HepG2 (cell line): Measurements from ENCODE around the gene NDOR1. TPM values are rescaled to one million over a fixed set of nuclear protein-coding genes. Genes with fewer than 3 reads are reported as not detected.
A peak's percentile ranks its signal among the peaks of the same experiment; 100 is the strongest.

ENCODE experiments used
- CBFB ChIP-seq: sonication (generic); formaldehyde crosslinking; IDR thresholded peaks from 2 replicates; pipeline ENCODE4 v1.4.0; 2020; ENCODE audit warnings: missing genetic modification reagents
- CREB3 ChIP-seq: sonication (generic); formaldehyde crosslinking; IDR thresholded peaks from 2 replicates; pipeline ENCODE4 v1.5.0; 2020; ENCODE audit warnings: missing genetic modification reagents
- HNRNPH1 ChIP-seq: fragments of 200-400 bp; formaldehyde crosslinking; optimal IDR thresholded peaks from 2 replicates; pipeline ENCODE3; 2017; ENCODE audit warnings: mild to moderate bottlenecking, low read depth, low read length
- KMT2B ChIP-seq: IDR thresholded peaks from 2 replicates; pipeline ENCODE4 v1.6.1; 2016; ENCODE audit warnings: missing genetic modification reagents, missing compliant biosample characterization
- MAFG ChIP-seq: sonication (generic); formaldehyde crosslinking; IDR thresholded peaks from 2 replicates; pipeline ENCODE4 v1.5.1; 2020; ENCODE audit warnings: mild to moderate bottlenecking, missing genetic modification reagents
- NFIC ChIP-seq: IDR thresholded peaks from 2 replicates; pipeline ENCODE4 v1.6.1; 2012; ENCODE audit warnings: mild to moderate bottlenecking, low read length, inconsistent platforms
- NRL ChIP-seq: sonication (generic); formaldehyde crosslinking; IDR thresholded peaks from 2 replicates; pipeline ENCODE4 v1.5.0; 2020; ENCODE audit warnings: missing genetic modification reagents, mild to moderate bottlenecking, moderate library complexity, borderline replicate concordance
- POGZ ChIP-seq: sonication (generic); formaldehyde crosslinking; IDR thresholded peaks from 2 replicates; pipeline ENCODE4 v1.4.0; 2020; ENCODE audit warnings: mild to moderate bottlenecking, missing genetic modification reagents
- PPARG ChIP-seq: conservative IDR thresholded peaks from 2 replicates; pipeline ENCODE4 v1.6.1; 2016; ENCODE audit warnings: missing biosample characterization, missing genetic modification reagents
- SALL1 ChIP-seq: sonication (generic); formaldehyde crosslinking; IDR thresholded peaks from 2 replicates; pipeline ENCODE4 v1.8.0; 2022; ENCODE audit warnings: mild to moderate bottlenecking, missing genetic modification reagents
- ZC3H13 ChIP-seq: sonication (generic); formaldehyde crosslinking; IDR thresholded peaks from 2 replicates; pipeline ENCODE4 v1.8.1; 2023; ENCODE audit warnings: mild to moderate bottlenecking, missing genetic modification reagents, moderate library complexity
- ZFP1 ChIP-seq: IDR thresholded peaks from 2 replicates; pipeline ENCODE4 v1.6.1; 2016
- ZNF24 ChIP-seq: fragments of 450-650 bp; IDR thresholded peaks from 2 replicates; pipeline ENCODE4 v1.6.1; 2017; ENCODE audit warnings: antibody characterized with exemption, mild to moderate bottlenecking
- ZNF460 ChIP-seq: sonication (generic); formaldehyde crosslinking; IDR thresholded peaks from 2 replicates; pipeline ENCODE4 v1.5.1; 2020; ENCODE audit warnings: missing genetic modification reagents, mild to moderate bottlenecking, borderline replicate concordance
- ZNF549 ChIP-seq: sonication (generic); formaldehyde crosslinking; IDR thresholded peaks from 2 replicates; pipeline ENCODE4 v1.5.0; 2020; ENCODE audit warnings: missing genetic modification reagents
- ZNF576 ChIP-seq: sonication (generic); formaldehyde crosslinking; IDR thresholded peaks from 2 replicates; pipeline ENCODE4 v1.4.0; 2020; ENCODE audit warnings: mild to moderate bottlenecking, missing genetic modification reagents
- ZNF772 ChIP-seq: sonication (generic); formaldehyde crosslinking; IDR thresholded peaks from 2 replicates; pipeline ENCODE4 v1.5.0; 2020; ENCODE audit warnings: mild to moderate bottlenecking, missing genetic modification reagents
- polyA plus RNA-seq, 8 experiments: library from polyadenylated mRNA; depleted of rRNA in 3 of 8; stranded (reverse) in 7 of 8; unstranded in 1 of 8; fragments of >200 nt; fragmentation: Illumina TruSeq in 4 of 8; extraction: Trizol in 4 of 8; gene quantifications; 2 replicates each; pipeline versions ENCODE4 v1.2.1 to v1.2.3, GENCODE V29; 2011 to 2016; ENCODE audit warnings: low read depth in 4 of 8, missing spikeins in 1 of 8, mixed read lengths in 1 of 8; ENCODE audit not compliant: insufficient read depth in 1 of 8
- total RNA-seq, 5 experiments: library from RNA; depleted of rRNA; stranded (reverse); fragments of >200 nt; fragmentation: Illumina TruSeq; extraction: Trizol; gene quantifications; 2 replicates each; pipeline ENCODE4 v1.2.3, GENCODE V29; 2016; ENCODE audit warnings: low read depth in 1 of 5
- TF ChIP-seq, protein P1 (sequence below): sonication (generic); formaldehyde crosslinking; IDR thresholded peaks from 2 replicates; pipeline ENCODE4 v1.5.1; 2020; ENCODE audit warnings: mild to moderate bottlenecking, missing genetic modification reagents, borderline replicate concordance
- TF ChIP-seq, protein P2 (sequence below): IDR thresholded peaks from 2 replicates; pipeline ENCODE4 v1.6.1; 2016; ENCODE audit warnings: low read depth, missing genetic modification reagents, missing compliant biosample characterization
- TF ChIP-seq, protein P3 (sequence below): sonication (generic); formaldehyde crosslinking; IDR thresholded peaks from 2 replicates; pipeline ENCODE4 v1.8.0; 2022; ENCODE audit warnings: mild to moderate bottlenecking, missing genetic modification reagents; ENCODE audit not compliant: insufficient replicate concordance

Gene NDOR1
- total and polyA plus RNA-seq, 2 of the 13 experiments (the other 11 are each of a cell fraction or from before 2014, with no cell fraction given): 3.6 to 8.7 TPM

- TF ChIP-seq, protein P1, sequence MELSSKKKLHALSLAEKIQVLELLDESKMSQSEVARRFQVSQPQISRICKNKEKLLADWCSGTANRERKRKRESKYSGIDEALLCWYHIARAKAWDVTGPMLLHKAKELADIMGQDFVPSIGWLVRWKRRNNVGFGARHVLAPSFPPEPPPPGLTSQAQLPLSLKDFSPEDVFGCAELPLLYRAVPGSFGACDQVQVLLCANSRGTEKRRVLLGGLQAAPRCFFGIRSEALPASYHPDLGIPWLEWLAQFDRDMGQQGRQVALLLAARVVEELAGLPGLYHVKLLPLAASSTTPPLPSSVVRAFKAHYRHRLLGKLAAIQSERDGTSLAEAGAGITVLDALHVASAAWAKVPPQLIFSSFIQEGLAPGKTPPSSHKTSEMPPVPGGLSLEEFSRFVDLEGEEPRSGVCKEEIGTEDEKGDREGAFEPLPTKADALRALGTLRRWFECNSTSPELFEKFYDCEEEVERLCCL: no peak; the same call in 1 of the 2 replicates
- no peak; the same call in 1 of the 2 replicates for TF ChIP-seq PPARG
- peak; percentile 92 for TF ChIP-seq POGZ
- TF ChIP-seq ZFP1 (CRISPR knock-in tag): no peak
- TF ChIP-seq CBFB: peak; percentile 91
- TF ChIP-seq, protein P2, sequence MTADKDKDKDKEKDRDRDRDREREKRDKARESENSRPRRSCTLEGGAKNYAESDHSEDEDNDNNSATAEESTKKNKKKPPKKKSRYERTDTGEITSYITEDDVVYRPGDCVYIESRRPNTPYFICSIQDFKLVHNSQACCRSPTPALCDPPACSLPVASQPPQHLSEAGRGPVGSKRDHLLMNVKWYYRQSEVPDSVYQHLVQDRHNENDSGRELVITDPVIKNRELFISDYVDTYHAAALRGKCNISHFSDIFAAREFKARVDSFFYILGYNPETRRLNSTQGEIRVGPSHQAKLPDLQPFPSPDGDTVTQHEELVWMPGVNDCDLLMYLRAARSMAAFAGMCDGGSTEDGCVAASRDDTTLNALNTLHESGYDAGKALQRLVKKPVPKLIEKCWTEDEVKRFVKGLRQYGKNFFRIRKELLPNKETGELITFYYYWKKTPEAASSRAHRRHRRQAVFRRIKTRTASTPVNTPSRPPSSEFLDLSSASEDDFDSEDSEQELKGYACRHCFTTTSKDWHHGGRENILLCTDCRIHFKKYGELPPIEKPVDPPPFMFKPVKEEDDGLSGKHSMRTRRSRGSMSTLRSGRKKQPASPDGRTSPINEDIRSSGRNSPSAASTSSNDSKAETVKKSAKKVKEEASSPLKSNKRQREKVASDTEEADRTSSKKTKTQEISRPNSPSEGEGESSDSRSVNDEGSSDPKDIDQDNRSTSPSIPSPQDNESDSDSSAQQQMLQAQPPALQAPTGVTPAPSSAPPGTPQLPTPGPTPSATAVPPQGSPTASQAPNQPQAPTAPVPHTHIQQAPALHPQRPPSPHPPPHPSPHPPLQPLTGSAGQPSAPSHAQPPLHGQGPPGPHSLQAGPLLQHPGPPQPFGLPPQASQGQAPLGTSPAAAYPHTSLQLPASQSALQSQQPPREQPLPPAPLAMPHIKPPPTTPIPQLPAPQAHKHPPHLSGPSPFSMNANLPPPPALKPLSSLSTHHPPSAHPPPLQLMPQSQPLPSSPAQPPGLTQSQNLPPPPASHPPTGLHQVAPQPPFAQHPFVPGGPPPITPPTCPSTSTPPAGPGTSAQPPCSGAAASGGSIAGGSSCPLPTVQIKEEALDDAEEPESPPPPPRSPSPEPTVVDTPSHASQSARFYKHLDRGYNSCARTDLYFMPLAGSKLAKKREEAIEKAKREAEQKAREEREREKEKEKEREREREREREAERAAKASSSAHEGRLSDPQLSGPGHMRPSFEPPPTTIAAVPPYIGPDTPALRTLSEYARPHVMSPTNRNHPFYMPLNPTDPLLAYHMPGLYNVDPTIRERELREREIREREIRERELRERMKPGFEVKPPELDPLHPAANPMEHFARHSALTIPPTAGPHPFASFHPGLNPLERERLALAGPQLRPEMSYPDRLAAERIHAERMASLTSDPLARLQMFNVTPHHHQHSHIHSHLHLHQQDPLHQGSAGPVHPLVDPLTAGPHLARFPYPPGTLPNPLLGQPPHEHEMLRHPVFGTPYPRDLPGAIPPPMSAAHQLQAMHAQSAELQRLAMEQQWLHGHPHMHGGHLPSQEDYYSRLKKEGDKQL: no peak
- no peak for TF ChIP-seq ZNF24
- TF ChIP-seq MAFG: no peak
- peak; percentile 90 for TF ChIP-seq ZC3H13 (CRISPR knock-in tag)
- peak; percentile 69; the same call in 1 of the 2 replicates for TF ChIP-seq ZNF576 (CRISPR knock-in tag)
- TF ChIP-seq, protein P3, sequence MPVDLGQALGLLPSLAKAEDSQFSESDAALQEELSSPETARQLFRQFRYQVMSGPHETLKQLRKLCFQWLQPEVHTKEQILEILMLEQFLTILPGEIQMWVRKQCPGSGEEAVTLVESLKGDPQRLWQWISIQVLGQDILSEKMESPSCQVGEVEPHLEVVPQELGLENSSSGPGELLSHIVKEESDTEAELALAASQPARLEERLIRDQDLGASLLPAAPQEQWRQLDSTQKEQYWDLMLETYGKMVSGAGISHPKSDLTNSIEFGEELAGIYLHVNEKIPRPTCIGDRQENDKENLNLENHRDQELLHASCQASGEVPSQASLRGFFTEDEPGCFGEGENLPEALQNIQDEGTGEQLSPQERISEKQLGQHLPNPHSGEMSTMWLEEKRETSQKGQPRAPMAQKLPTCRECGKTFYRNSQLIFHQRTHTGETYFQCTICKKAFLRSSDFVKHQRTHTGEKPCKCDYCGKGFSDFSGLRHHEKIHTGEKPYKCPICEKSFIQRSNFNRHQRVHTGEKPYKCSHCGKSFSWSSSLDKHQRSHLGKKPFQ (CRISPR knock-in tag): peak; percentile 75
- no peak for TF ChIP-seq NFIC
- no peak for TF ChIP-seq ZNF549 (CRISPR knock-in tag)
- no peak for TF ChIP-seq HNRNPH1
- TF ChIP-seq KMT2B (CRISPR knock-in tag): peak; percentile 94
- TF ChIP-seq NRL (CRISPR knock-in tag): no peak; the same call in 1 of the 2 replicates
- peak; percentile 89 for TF ChIP-seq SALL1 (CRISPR knock-in tag)
- 0 out of 2 replicates have a peak, but pooled peaks have one; percentile 18 for TF ChIP-seq CREB3 (CRISPR knock-in tag)
- peak; percentile 70; the same call in 1 of the 2 replicates for TF ChIP-seq ZNF772 (CRISPR knock-in tag)
- TF ChIP-seq ZNF460 (CRISPR knock-in tag): no peak; the same call in 1 of the 2 replicates
Measured at GRCh38 chr9:137188490-137189296, 16.8 kb upstream of the NDOR1 start, which contains the start of the genes ANAPC2 and SSNA1 (continued).
